ENCODE results near the gene DELE1. TPM values are rescaled to one million over a fixed set of nuclear protein-coding genes. Genes with fewer than 3 reads are reported as not detected.

Gene DELE1
- total RNA-seq, 1 donor from 2014 or later, result 40.7 TPM

- intact Hi-C loops (cut with DNase I), result no loop called here
- H3K36me3 ChIP-seq, result peaks cover 0 to 3% of the 10 kb centered on the region in 2 donors
- no peak for TF ChIP-seq CTCF (IDR thresholded peaks at IDR 0.05)
- H3K4me1 ChIP-seq, result no peaks in the 10 kb centered on the region
- no peak overlapping the region for H3K4me3 ChIP-seq
- H3K27me3 ChIP-seq, result no peaks in the 10 kb centered on the region
- no peaks in the 10 kb centered on the region for H3K9me3 ChIP-seq
- no peak overlapping the region for H3K27ac ChIP-seq
- no peak for DNase-seq (ENCODE audit: low spot score in 2 of 2)
These were observed 35.0 kb downstream of the DELE1 start for GRCh38 chr5:141958546-141959172.

- H3K4me1 ChIP-seq, result no peaks in the 10 kb centered on the region
- peak in 1 of 3 experiments; percentile 12 for TF ChIP-seq CTCF (IDR thresholded peaks at IDR 0.05)
- DNase-seq (ENCODE audit: low spot score in 2 of 2), result no peak
- intact Hi-C loops (cut with DNase I), result loop anchor here (1.0 to 5.0 kb wide), 4 partner anchors 37 to 268 kb away; partner anchors contain the start of genes DELE1 and PCDH1
- no peak overlapping the region for H3K27ac ChIP-seq
- H3K9me3 ChIP-seq, result no peaks in the 10 kb centered on the region
- H3K36me3 ChIP-seq, result peaks cover 0 to 3% of the 10 kb centered on the region in 2 donors
- no peaks in the 10 kb centered on the region for H3K27me3 ChIP-seq
- H3K4me3 ChIP-seq, result no peak overlapping the region
These were observed 36.3 kb downstream of the DELE1 start for GRCh38 chr5:141960018-141960417.

GRCh38 chr5:141960449-141961323, 37.0 kb downstream of the DELE1 start:
- H3K4me3 ChIP-seq, result peak overlapping the region in 1 of 2 donors; percentile 30
- intact Hi-C loops (cut with DNase I), result loop anchor here (1.0 to 5.0 kb wide), 4 partner anchors 37 to 268 kb away; partner anchors contain the start of genes DELE1 and PCDH1
- no peaks in the 10 kb centered on the region for H3K27me3 ChIP-seq
- peaks cover 0 to 3% of the 10 kb centered on the region in 2 donors for H3K36me3 ChIP-seq
- TF ChIP-seq CTCF (IDR thresholded peaks at IDR 0.05), result peak; percentile 67 to 84 (median 84)
- H3K27ac ChIP-seq, result peak overlapping the region in 1 of 2 donors; percentile 22
- H3K4me1 ChIP-seq, result no peaks in the 10 kb centered on the region
- H3K9me3 ChIP-seq, result no peaks in the 10 kb centered on the region
- peak; percentile 51 to 94 for DNase-seq (ENCODE audit: low spot score in 2 of 2)

GRCh38 chr5:141961466-141961865, 37.8 kb downstream of the DELE1 start:
- no peak for DNase-seq (ENCODE audit: low spot score in 2 of 2)
- H3K27ac ChIP-seq, result peak overlapping the region; percentile 17 to 22
- intact Hi-C loops (cut with DNase I), result loop anchor here (2.0 to 5.0 kb wide), 2 partner anchors 73 to 84 kb away; partner anchors contain the start of gene PCDH1

GRCh38 chr5:141963701-141964100, 40.0 kb downstream of the DELE1 start:
- H3K4me3 ChIP-seq, result no peak overlapping the region
- no peaks in the 10 kb centered on the region for H3K27me3 ChIP-seq
- H3K27ac ChIP-seq, result no peak overlapping the region
- H3K9me3 ChIP-seq, result no peaks in the 10 kb centered on the region
- TF ChIP-seq CTCF (IDR thresholded peaks at IDR 0.05), result no peak
- intact Hi-C loops (cut with DNase I), result loop anchor here (5.0 kb wide), 1 partner anchor 86 kb away; the partner anchor contains the start of gene PCDH1
- no peaks in the 10 kb centered on the region for H3K4me1 ChIP-seq
- no peaks in the 10 kb centered on the region for H3K36me3 ChIP-seq
- no peak for DNase-seq (ENCODE audit: low spot score in 2 of 2)

More at GRCh38 chr5:141961466-141961865, 37.8 kb downstream of the DELE1 start:
- no peak overlapping the region for H3K4me3 ChIP-seq
- H3K4me1 ChIP-seq, result no peaks in the 10 kb centered on the region
- TF ChIP-seq CTCF (IDR thresholded peaks at IDR 0.05), result no peak
- no peaks in the 10 kb centered on the region for H3K9me3 ChIP-seq
- H3K36me3 ChIP-seq, result no peaks in the 10 kb centered on the region
- H3K27me3 ChIP-seq, result no peaks in the 10 kb centered on the region

All from ascending aorta (tissue), 2 donors.